DOHH2 (cell line): ENCODE data around the gene KCNMA1.

Source experiments
- H3F3A ChIP-seq: fragments of 200-600 bp; sonication (generic), shearing (Covaris generic); 2 replicates; pipeline ENCODE4 v1.6.0; 2016; ENCODE audit warnings: antibody characterized with exemption, mild to moderate bottlenecking; ENCODE audit not compliant: control insufficient read depth, insufficient read depth
- H3K27ac ChIP-seq: fragments of 200-600 bp; sonication (generic); 2 replicates; pipeline ENCODE4 v1.5.1; 2014; ENCODE audit warnings: low read depth, mild to moderate bottlenecking, low read length, moderate library complexity
- H3K27me3 ChIP-seq: fragments of 200-600 bp; sonication (generic); 2 replicates; pipeline ENCODE4 v1.6.1; 2014; ENCODE audit warnings: mild to moderate bottlenecking, low read length, mixed read lengths; ENCODE audit not compliant: control insufficient read depth
- H3K36me3 ChIP-seq: fragments of 200-600 bp; sonication (generic); 2 replicates; pipeline ENCODE4 v1.6.1; 2014; ENCODE audit warnings: mild to moderate bottlenecking, low read length, moderate library complexity, mixed read lengths; ENCODE audit not compliant: control insufficient read depth
- H3K4me1 ChIP-seq: fragments of 200-600 bp; sonication (generic); 2 replicates; pipeline ENCODE4 v1.6.1; 2014; ENCODE audit warnings: mild to moderate bottlenecking, low read length, mixed read lengths; ENCODE audit not compliant: control insufficient read depth
- H3K4me2 ChIP-seq: fragments of 200-600 bp; sonication (generic); 2 replicates; pipeline ENCODE4 v1.6.0; 2014; ENCODE audit warnings: mild to moderate bottlenecking, low read length, moderate library complexity
- H3K4me3 ChIP-seq: fragments of 200-600 bp; sonication (generic); 2 replicates; pipeline ENCODE4 v1.5.1; 2014; ENCODE audit warnings: mild to moderate bottlenecking, low read length, mixed read lengths
- H3K79me2 ChIP-seq: fragments of 200-600 bp; sonication (generic); 2 replicates; pipeline ENCODE4 v1.6.1; 2014; ENCODE audit warnings: mild to moderate bottlenecking, low read length, mixed read lengths; ENCODE audit not compliant: control insufficient read depth
- H3K9me2 ChIP-seq: fragments of 200-600 bp; sonication (generic); replicated peaks from 2 replicates; pipeline ENCODE4 v1.6.1; 2014; ENCODE audit warnings: mild to moderate bottlenecking, low read length, mixed read lengths; ENCODE audit not compliant: control insufficient read depth
- H3K9me3 ChIP-seq: fragments of 200-600 bp; sonication (generic); 2 replicates; pipeline ENCODE4 v1.6.1; 2014; ENCODE audit warnings: antibody characterized with exemption, low read length, mixed read lengths; ENCODE audit not compliant: control insufficient read depth, insufficient read depth
- H4K20me1 ChIP-seq: fragments of 200-600 bp; sonication (generic); 2 replicates; pipeline ENCODE4 v1.6.0; 2014; ENCODE audit warnings: low read depth, mild to moderate bottlenecking, antibody characterized with exemption, low read length, moderate library complexity; ENCODE audit not compliant: control insufficient read depth, insufficient read depth
- EZH2phosphoT487 ChIP-seq: fragments of 200-600 bp; sonication (generic); IDR thresholded peaks from 2 replicates; pipeline ENCODE4 v1.6.1; 2017; ENCODE audit warnings: borderline replicate concordance, mild to moderate bottlenecking, antibody characterized with exemption, low read length, moderate library complexity, mixed read lengths
- TF ChIP-seq, protein P1 (sequence below): fragments of 200-600 bp; sonication (generic); IDR thresholded peaks from one replicate; pipeline ENCODE4 v1.5.1; 2014; ENCODE audit warnings: antibody characterized with exemption, mild to moderate bottlenecking, low read depth, low read length; ENCODE audit not compliant: poor library complexity, severe bottlenecking

Gene KCNMA1

DNA sequence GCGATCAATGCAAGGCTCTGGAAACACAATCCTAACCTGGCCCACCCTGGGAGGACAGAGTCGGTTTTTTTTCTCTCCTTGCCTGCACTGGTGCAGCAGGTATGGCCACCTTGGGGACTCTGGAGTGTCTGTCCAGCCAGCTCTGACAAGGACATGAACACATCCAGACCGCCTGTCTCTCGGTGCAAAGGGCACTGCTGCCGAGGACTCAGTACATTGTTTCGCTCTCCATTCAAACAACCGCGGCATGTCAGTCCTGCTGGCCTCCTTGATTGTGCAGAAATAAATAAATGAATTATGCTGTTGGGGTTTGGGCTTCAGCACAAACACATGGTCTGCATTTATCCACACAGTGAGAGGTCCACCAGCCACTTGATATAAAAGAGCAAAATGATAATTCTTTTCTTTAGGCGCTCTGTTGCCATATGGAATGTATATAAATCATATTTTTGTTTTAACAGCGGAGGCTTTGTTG is 565.2 kb downstream of the KCNMA1 start:
- Histone ChIP-seq H3K27me3 (no peaks in the 10 kb centered on the region), H3K4me1 (no peaks in the 10 kb centered on the region), H4K20me1 (no peaks in the 10 kb centered on the region), H3F3A (no peaks in the 10 kb centered on the region), H3K27ac (no peak overlapping the region), H3K4me2 (no peak overlapping the region), H3K9me2 (no peaks in the 10 kb centered on the region), H3K9me3 (no peaks in the 10 kb centered on the region), H3K36me3 (no peaks in the 10 kb centered on the region), H3K4me3 (no peak overlapping the region), H3K79me2 (no peaks in the 10 kb centered on the region)
- no peak for TF ChIP-seq EZH2phosphoT487
- TF ChIP-seq, protein P1, sequence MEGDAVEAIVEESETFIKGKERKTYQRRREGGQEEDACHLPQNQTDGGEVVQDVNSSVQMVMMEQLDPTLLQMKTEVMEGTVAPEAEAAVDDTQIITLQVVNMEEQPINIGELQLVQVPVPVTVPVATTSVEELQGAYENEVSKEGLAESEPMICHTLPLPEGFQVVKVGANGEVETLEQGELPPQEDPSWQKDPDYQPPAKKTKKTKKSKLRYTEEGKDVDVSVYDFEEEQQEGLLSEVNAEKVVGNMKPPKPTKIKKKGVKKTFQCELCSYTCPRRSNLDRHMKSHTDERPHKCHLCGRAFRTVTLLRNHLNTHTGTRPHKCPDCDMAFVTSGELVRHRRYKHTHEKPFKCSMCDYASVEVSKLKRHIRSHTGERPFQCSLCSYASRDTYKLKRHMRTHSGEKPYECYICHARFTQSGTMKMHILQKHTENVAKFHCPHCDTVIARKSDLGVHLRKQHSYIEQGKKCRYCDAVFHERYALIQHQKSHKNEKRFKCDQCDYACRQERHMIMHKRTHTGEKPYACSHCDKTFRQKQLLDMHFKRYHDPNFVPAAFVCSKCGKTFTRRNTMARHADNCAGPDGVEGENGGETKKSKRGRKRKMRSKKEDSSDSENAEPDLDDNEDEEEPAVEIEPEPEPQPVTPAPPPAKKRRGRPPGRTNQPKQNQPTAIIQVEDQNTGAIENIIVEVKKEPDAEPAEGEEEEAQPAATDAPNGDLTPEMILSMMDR, result no peak

DNA sequence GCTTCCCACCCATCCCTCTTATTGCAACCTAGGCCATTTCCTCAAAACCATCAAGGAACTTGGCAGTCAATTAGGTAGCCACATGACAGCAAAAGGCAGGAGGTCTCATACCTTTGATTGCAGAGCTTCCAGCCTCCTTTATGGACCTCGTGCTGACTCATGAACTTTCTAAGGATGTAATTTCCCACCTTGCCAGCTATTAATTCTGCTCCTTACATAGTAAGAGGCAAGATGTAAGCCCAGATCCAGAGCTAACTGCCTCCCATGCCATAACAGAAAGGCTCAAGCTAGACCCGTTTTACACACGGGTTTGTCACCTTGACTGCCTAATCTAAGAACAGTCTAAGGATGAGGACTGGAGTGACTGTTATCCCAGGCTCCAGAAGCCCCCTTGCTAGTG is 565.7 kb downstream of the KCNMA1 start:
- no peaks in the 10 kb centered on the region for H3K36me3 ChIP-seq
- no peaks in the 10 kb centered on the region for H3K9me3 ChIP-seq
- no peaks in the 10 kb centered on the region for H3K4me1 ChIP-seq
- H3K4me3 ChIP-seq, result no peak overlapping the region
- no peak overlapping the region for H3K4me2 ChIP-seq
- no peaks in the 10 kb centered on the region for H4K20me1 ChIP-seq
- no peaks in the 10 kb centered on the region for H3K9me2 ChIP-seq
- no peaks in the 10 kb centered on the region for H3F3A ChIP-seq
- H3K79me2 ChIP-seq, result no peaks in the 10 kb centered on the region
- no peak overlapping the region for H3K27ac ChIP-seq
- TF ChIP-seq, protein P1, result no peak
- TF ChIP-seq EZH2phosphoT487, result no peak
- H3K27me3 ChIP-seq, result no peaks in the 10 kb centered on the region

DNA sequence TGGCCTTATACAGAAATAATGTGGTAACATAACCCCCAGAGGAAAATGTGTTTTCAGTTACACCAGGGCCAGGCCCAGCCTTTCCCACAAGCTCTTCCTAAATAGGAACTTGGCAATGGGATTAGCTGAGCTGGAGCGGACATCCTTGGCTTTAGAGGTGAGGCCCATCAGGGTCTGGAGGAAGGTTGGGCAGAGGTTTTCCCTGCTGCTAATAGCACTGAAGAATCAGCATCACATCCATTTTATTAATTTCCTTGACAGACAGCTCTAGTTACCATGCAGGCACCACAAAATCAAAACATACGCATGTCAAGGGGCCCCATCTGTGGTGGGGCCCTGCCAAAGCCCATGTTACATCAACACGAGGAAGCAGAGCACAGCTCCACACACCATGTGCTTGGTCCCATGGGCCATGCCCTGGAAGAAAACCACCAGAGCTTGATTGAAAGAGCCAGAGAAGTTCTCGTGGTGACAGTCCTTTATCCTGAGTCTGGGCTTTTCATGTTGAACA is 566.6 kb downstream of the KCNMA1 start:
- Histone ChIP-seq H3K9me3 (no peaks in the 10 kb centered on the region), H4K20me1 (no peaks in the 10 kb centered on the region), H3K9me2 (no peaks in the 10 kb centered on the region), H3K4me3 (no peak overlapping the region), H3K27me3 (no peaks in the 10 kb centered on the region), H3K79me2 (no peaks in the 10 kb centered on the region), H3K36me3 (no peaks in the 10 kb centered on the region), H3K4me2 (no peak overlapping the region), H3K4me1 (no peaks in the 10 kb centered on the region), H3F3A (no peaks in the 10 kb centered on the region), H3K27ac (no peak overlapping the region)
- TF ChIP-seq, protein P1, result no peak
- no peak for TF ChIP-seq EZH2phosphoT487
